GM18858 (cell line): ENCODE data around the gene RIMBP2.
"Not testable (repeated sequence)": the region's sequence is repeated elsewhere in the genome, so short reads cannot be mapped to it uniquely, and the experiment has no call there.

ENCODE experiments used
- ATAC-seq: cut with Tn5 transposase; IDR thresholded peaks from one replicate; pipeline ENCODE4 v1.9.1; 2021; ENCODE audit not compliant: unreplicated experiment

RIMBP2 gene

DNA sequence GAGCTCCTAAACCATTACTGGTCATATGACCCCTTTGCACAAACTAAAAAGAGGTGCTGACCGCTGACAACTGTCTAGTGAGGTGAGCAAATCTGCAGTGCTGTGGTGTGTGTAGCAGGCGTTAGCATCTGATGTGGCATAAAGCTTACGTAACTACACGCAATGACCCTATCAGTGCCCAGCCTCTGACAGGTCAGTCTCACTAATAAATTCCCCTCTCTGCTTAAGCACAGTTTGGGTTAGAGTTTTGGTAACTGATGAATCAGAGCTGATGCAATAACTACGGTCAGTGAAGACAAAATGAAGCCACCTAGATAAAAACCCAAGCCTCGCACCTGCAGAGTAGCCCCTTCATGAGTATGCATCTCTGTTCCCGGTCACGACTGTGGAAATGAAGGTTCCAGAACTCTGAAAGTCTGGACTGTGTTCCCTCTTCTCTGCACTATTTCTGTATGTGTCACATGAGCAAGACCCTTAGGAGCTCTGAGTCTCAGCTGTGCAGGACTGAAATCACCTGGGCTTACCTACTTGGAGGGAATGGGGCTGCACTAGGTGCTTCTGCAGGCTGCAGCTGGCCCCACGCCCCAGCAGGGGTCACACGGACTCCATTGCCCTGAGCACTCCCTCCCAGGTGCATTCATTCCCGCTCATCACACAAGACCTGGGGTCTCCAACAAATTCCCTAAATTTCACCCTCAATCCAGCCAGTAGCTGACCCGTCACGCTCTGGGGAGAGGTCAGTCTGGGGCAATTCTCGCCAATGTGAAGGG lies 54.4 kb downstream of the RIMBP2 start:
- ATAC-seq = no peak

GRCh38 chr12:130661059-130661458 lies 55.0 kb downstream of the RIMBP2 start:
- no peak for ATAC-seq

GRCh38 chr12:130658145-130658911 lies 57.8 kb downstream of the RIMBP2 start:
- no peak for ATAC-seq

GRCh38 chr12:130656411-130656810 lies 59.7 kb downstream of the RIMBP2 start:
- no peak for ATAC-seq

GRCh38 chr12:130655881-130656280 lies 60.2 kb downstream of the RIMBP2 start:
- no peak for ATAC-seq

DNA sequence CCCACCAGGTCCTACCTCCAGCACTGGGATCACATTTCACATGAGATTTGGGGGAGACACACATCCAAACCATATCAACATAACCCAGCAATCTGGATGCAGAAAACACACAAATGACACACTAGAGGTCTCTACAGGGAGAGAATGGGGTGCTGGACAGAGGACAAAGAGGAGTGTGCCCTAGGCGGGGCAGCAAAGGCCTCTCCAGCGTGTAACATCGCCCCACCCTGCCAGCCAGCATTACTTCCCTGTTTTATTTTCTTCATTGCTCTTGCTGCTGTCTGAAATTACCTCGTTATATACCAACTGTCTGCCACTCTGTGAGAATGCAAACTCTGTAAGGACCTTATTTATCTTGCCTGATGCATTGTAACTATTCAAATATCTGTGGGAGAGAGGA lies 61.1 kb downstream of the RIMBP2 start:
- ATAC-seq = no peak

DNA sequence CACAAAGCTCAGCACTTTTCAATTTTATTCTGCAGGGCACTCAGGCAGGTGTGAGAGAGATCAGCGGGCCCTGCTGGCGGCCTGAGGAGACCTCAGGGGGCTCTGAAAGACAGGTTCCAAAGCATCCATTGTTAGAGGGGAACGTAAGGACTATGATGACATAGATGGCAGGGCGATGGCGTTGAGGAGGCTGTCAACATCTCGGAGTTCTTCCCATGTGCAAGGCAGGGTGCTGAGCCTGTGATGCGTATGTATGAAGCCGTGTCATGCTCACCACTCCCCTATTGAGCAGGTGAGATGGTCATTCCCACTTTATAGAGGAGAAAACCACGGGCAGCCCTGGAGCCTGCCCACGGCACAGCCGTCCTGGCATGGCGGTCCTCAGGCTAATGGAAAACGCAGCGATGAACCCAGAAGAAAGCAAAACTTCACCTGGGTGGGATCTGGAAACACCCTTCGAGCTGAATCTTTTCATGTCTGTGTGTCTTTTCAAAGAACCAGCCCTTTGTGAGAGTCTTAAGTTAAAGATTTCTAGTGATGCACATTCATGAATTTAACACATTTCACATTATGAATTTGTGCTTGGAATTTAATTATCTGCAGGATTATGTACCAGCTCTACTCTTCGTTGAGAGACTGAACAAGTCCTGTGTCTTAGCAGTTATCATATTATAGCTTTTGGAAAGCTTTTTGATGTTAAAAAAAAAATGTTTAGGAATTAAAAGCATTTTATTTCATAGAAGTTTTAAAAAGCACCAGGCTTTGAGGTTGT lies 64.7 kb downstream of the RIMBP2 start:
- ATAC-seq = no peak

GRCh38 chr12:130650131-130650530 lies 66.0 kb downstream of the RIMBP2 start:
- ATAC-seq = no peak

GRCh38 chr12:130649101-130650045 lies 66.7 kb downstream of the RIMBP2 start:
- no peak for ATAC-seq

DNA sequence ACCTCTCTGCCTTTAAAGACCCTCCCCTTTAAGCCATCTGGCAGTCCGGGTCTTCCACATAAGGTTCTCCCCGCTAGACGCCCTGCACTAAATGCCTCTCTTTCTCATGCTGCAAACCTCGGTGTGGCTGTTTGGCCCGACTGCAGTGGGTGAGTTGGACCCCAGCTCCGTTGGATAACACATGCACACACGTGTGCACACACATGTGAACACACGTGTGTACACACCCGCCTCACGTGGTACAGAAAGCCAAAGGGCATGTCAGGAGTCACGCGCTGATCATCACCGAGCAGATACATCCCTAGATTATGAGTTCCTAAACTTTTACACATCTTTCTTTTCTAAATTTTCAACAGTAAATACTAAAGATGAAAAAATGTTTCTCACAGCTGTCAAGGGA lies 68.3 kb downstream of the RIMBP2 start:
- no peak for ATAC-seq

DNA sequence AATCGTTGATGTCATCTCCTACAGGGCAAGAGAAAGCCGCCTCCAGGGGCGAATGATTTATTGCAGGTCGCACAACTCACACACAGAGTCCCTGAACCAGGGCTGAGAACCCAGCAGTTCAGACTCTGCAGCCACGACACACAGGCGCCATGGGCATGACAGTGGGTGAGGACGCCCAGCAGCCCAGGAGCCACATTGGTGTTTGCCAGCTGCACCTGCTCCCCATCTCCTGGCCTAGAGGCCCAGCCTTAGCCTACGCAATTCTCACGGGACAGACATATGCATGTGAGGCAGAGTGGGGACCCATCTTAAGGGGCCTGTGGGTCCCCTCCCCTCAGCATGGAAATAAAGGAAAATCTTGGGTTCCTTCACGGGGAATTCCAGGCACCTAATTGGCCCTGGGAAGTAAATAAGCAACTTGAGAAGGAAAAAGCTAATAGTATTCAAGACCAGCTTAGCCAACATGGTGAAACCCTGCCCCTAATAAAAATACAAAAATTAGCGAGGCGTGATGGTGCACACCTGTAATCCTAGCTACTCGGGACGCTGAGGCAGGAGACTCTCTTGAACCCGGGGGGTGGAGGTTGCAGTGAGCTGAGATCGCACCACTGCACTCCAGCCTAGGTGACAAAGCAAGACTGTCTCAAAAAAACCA lies 69.3 kb downstream of the RIMBP2 start:
- ATAC-seq = no peak

DNA sequence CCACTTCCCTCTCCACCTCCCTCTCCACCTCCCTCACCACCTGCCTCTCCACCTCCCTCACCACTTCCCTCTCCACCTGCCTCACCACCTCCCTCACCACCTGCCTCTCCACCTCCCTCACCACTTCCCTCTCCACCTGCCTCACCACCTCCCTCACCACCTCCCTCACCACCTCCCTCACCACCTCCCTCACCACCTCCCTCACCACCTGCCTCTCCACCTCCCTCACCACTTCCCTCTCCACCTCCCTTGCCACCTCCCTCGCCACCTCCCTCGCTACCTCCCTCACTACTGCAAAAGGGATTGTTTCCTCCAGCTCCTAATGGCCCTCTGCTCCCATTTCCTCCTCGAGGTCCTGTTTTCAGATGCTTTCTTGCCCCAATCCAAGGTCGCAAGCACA lies 69.9 kb downstream of the RIMBP2 start:
- not testable (repeated sequence) for ATAC-seq

DNA sequence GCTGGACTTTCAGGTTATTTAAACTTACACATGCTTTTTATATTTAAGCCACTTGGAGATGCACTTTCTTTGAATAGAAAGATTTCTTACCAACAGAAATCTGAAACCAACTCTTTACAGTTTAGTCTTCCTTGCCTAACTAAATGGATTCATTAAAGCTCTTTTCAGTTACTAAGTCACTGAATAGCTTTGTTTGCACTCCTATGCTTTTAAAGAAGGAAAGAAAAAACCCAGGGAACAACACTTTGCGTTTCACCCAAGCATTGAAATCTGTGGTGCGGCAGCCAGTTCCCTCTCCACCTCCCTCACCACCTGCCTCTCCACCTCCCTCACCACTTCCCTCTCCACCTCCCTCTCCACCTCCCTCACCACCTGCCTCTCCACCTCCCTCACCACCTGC lies 70.3 kb downstream of the RIMBP2 start:
- ATAC-seq = no peak

DNA sequence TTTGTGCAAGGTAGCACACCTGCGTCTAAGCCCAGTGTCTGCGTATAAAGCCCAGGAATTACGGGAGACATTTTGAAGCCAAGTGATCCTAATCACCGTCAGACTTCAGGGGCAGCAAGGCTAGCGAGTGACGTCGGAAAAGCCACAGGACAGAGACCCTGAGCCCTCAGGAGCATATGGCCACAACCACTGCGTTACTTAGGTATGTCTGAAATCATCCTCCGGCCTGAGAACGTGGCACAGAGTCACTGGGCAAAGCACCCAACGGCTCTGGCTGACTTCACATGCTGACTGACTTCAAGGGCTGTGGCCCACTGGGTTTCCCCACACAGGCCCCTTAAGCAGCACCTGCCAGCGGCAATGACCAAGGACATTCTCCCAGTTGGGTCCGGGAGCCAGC lies 71.5 kb downstream of the RIMBP2 start:
- ATAC-seq = no peak

- no peak for ATAC-seq
Observed at GRCh38 chr12:130644146-130644545, 72.0 kb downstream of the RIMBP2 start.

GRCh38 chr12:130642856-130643255 lies 73.2 kb downstream of the RIMBP2 start:
- no peak for ATAC-seq

GRCh38 chr12:130641533-130642184 lies 74.4 kb downstream of the RIMBP2 start:
- ATAC-seq = no peak

DNA sequence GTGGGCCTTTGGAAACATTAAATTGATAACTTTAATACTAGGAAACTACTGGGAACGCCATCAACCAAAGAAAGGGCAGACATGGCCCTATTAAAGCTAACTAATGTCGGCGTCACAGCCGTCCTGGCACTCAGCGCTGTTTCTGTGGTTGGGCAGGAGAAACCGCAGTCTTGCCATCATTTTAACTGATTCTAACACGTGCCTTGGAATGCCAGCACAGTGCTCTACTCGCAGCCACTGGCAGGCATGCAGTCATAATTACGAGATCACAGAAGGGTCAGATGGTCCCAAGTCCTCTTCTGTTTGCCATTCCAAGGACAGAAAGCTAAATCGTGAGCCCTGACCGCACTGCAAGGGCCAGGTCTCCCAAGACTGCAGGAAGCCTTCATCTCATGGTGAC lies 75.2 kb downstream of the RIMBP2 start:
- ATAC-seq = no peak

- ATAC-seq = no peak
Observed at GRCh38 chr12:130640496-130640895, 75.6 kb downstream of the RIMBP2 start.
